OCI-LY1 (cell line): ENCODE data around the gene CSK.

ENCODE experiments used
- H2AFZ ChIP-seq: fragments of 200-600 bp; sonication (generic), shearing (Covaris generic); 2 replicates; pipeline ENCODE4 v1.6.0; 2014; ENCODE audit warnings: antibody characterized with exemption, mild to moderate bottlenecking, low read length
- H3F3A ChIP-seq: fragments of 200-600 bp; sonication (generic), shearing (Covaris generic); 2 replicates; pipeline ENCODE4 v1.6.0; 2014; ENCODE audit warnings: mild to moderate bottlenecking, antibody characterized with exemption, low read length, moderate library complexity; ENCODE audit not compliant: insufficient read depth
- H3K27ac ChIP-seq: fragments of 200-600 bp; sonication (generic); 2 replicates; pipeline ENCODE4 v1.5.1; 2014; ENCODE audit warnings: low read length, mixed run types, mild to moderate bottlenecking, low read depth; ENCODE audit not compliant: poor library complexity, severe bottlenecking
- H3K27me3 ChIP-seq: fragments of 200-600 bp; sonication (generic); 2 replicates; pipeline ENCODE4 v1.6.0; 2014; ENCODE audit warnings: antibody characterized with exemption, mild to moderate bottlenecking, low read length, moderate library complexity; ENCODE audit not compliant: insufficient read depth
- H3K36me3 ChIP-seq: fragments of 200-600 bp; sonication (generic); 2 replicates; pipeline ENCODE4 v1.6.1; 2014; ENCODE audit warnings: mild to moderate bottlenecking, antibody characterized with exemption, low read length, moderate library complexity, mixed read lengths; ENCODE audit not compliant: insufficient read depth
- H3K4me1 ChIP-seq: fragments of 200-600 bp; sonication (generic); 2 replicates; pipeline ENCODE4 v1.5.1; 2014; ENCODE audit warnings: mild to moderate bottlenecking, low read length, moderate library complexity; ENCODE audit not compliant: insufficient read depth, severe bottlenecking
- H3K4me2 ChIP-seq: fragments of 200-600 bp; sonication (generic), shearing (Covaris generic); 2 replicates; pipeline ENCODE4 v1.6.1; 2014; ENCODE audit warnings: low read length
- H3K4me3 ChIP-seq: fragments of 200-600 bp; sonication (generic); 2 replicates; pipeline ENCODE4 v1.5.1; 2014; ENCODE audit warnings: low read length, low read depth, mild to moderate bottlenecking, mixed read lengths; ENCODE audit not compliant: poor library complexity, severe bottlenecking
- H3K79me2 ChIP-seq: fragments of 200-600 bp; shearing (Covaris generic); 2 replicates; pipeline ENCODE4 v1.6.1; 2016; ENCODE audit warnings: mixed run types, low read length, mixed read lengths; ENCODE audit not compliant: insufficient read depth
- H3K9ac ChIP-seq: fragments of 200-600 bp; sonication (generic), shearing (Covaris generic); 2 replicates; pipeline ENCODE4 v1.6.1; 2014; ENCODE audit warnings: mild to moderate bottlenecking, low read length, mixed read lengths
- H3K9me2 ChIP-seq: fragments of 200-600 bp; sonication (generic), shearing (Covaris generic); 2 replicates; pipeline ENCODE4 v1.6.1; 2014; ENCODE audit warnings: low read depth, mild to moderate bottlenecking, low read length, mixed read lengths
- H3K9me3 ChIP-seq: fragments of 200-600 bp; shearing (Covaris generic); 2 replicates; pipeline ENCODE4 v1.6.1; 2014; ENCODE audit warnings: low read length, mixed read lengths
- H4K20me1 ChIP-seq: fragments of 200-600 bp; sonication (generic), shearing (Covaris generic); 2 replicates; pipeline ENCODE4 v1.6.0; 2016; ENCODE audit warnings: mild to moderate bottlenecking, low read length; ENCODE audit not compliant: insufficient read depth
- CTCF ChIP-seq: fragments of 200-600 bp; sonication (generic), shearing (Covaris generic); IDR thresholded peaks from 2 replicates; pipeline ENCODE4 v1.5.1; 2017; ENCODE audit warnings: mild to moderate bottlenecking, antibody characterized with exemption, low read length, moderate library complexity, mixed read lengths
- EZH2 ChIP-seq: fragments of 200-600 bp; sonication (generic), shearing (Covaris generic); IDR thresholded peaks from 2 replicates; pipeline ENCODE4 v1.8.0; 2017; ENCODE audit warnings: borderline replicate concordance, mixed run types, mild to moderate bottlenecking, antibody characterized with exemption, low read length, moderate library complexity, mixed read lengths

Gene CSK

DNA sequence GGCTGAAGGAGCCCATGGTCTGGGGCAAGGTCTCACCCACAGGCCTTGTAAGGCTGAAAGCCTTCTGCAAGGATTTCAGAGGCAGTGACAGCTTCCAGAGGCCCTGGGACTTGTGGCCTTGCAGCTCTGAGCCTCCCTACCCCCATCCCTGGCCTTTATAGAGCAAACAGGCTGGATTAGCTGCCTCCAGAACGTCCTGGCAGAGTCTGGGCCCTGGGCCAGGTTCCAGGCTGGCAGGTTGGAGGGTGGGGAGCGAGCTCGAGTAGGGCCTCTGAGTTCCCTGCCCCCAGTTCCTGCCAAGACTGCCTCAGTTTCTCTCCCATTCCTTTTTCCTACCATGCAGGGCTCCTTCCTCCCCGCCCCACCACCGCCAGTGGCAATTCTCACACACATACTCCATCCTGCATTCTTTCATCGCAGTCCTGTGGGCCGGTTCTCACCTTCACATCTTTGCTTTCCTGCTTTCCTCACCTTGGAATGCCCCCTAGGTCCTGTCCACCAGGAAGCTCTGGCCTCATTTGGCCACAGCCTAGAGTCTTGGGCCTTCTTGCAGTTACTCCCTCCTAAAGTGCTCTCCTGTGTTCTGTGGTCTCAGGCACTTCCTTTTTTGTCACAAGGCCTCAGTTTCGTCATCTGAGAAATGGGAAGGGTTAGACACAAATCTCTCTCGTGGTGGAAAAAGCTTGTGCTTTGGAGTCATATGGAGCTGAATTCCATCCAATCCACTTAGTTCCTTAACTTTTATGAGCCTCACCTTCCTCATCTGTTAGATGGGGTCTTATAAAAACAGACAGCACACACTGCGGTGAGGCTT lies 33.4 kb downstream of the CSK start:
- Histone ChIP-seq H3K9me2 (no peaks in the 10 kb centered on the region), H3K4me3 (no peak overlapping the region), H3K27ac (no peak overlapping the region), H4K20me1 (no peaks in the 10 kb centered on the region), H3K79me2 (no peaks in the 10 kb centered on the region), H3F3A (no peaks in the 10 kb centered on the region), H3K9me3 (no peaks in the 10 kb centered on the region), H3K9ac (no peak overlapping the region), H3K4me2 (no peak overlapping the region), H3K4me1 (peaks cover 15% of the 10 kb centered on the region), H2AFZ (no peak overlapping the region), H3K27me3 (no peaks in the 10 kb centered on the region; the same call in 1 of the 2 replicates), H3K36me3 (no peaks in the 10 kb centered on the region)
- no peak for TF ChIP-seq EZH2
- TF ChIP-seq CTCF, result no peak

- H3K9me2 ChIP-seq, result no peaks in the 10 kb centered on the region
- H3K79me2 ChIP-seq, result no peaks in the 10 kb centered on the region
- H3K4me3 ChIP-seq, result no peak overlapping the region
- no peaks in the 10 kb centered on the region for H3K9me3 ChIP-seq
- H3K27me3 ChIP-seq, result no peaks in the 10 kb centered on the region; the same call in 1 of the 2 replicates
- no peaks in the 10 kb centered on the region for H3F3A ChIP-seq
- H2AFZ ChIP-seq, result no peak overlapping the region
- H4K20me1 ChIP-seq, result no peaks in the 10 kb centered on the region
- H3K9ac ChIP-seq, result no peak overlapping the region
- peaks cover 20% of the 10 kb centered on the region for H3K4me1 ChIP-seq
- TF ChIP-seq CTCF (no peak), EZH2 (no peak)
- no peaks in the 10 kb centered on the region for H3K36me3 ChIP-seq
- no peak overlapping the region for H3K4me2 ChIP-seq
- no peak overlapping the region for H3K27ac ChIP-seq
These were observed 34.1 kb downstream of the CSK start for GRCh38 chr15:74815961-74816360.

GRCh38 chr15:74816624-74817369 lies 34.9 kb downstream of the CSK start:
- Histone ChIP-seq H3F3A (no peaks in the 10 kb centered on the region), H3K4me1 (peaks cover 28% of the 10 kb centered on the region), H3K4me3 (no peak overlapping the region), H3K27me3 (no peaks in the 10 kb centered on the region; the same call in 1 of the 2 replicates), H3K27ac (no peak overlapping the region), H3K79me2 (no peaks in the 10 kb centered on the region), H3K9ac (no peak overlapping the region), H2AFZ (no peak overlapping the region), H3K36me3 (no peaks in the 10 kb centered on the region), H4K20me1 (no peaks in the 10 kb centered on the region), H3K9me3 (no peaks in the 10 kb centered on the region), H3K4me2 (no peak overlapping the region), H3K9me2 (no peaks in the 10 kb centered on the region)
- TF ChIP-seq CTCF (no peak), EZH2 (no peak)
